Fibroblast of the aortic adventitia (primary cell): ENCODE measurements around the gene CATSPERZ. TPM values are rescaled to one million over a fixed set of nuclear protein-coding genes. Genes with fewer than 3 reads are reported as not detected.

ENCODE experiments used
- DNase-seq: peaks from one replicate; pipeline ENCODE4 v3.0.0-alpha.2; 2010; ENCODE audit warnings: low read depth
- H3K4me3 ChIP-seq: 2 replicates; pipeline ENCODE4 v1.5.1; 2011; ENCODE audit warnings: low read depth, mild to moderate bottlenecking, control low read depth, low read length, moderate library complexity
- CTCF ChIP-seq: IDR thresholded peaks from 2 replicates; pipeline ENCODE4 v1.5.1; 2011; ENCODE audit warnings: mild to moderate bottlenecking, low read length, control low read depth, inconsistent platforms; ENCODE audit not compliant: insufficient read depth
- total RNA-seq: library from RNA; depleted of rRNA; stranded (reverse); fragments of >200 nt; gene quantifications from 2 replicates; pipeline ENCODE4 v1.2.3, GENCODE V29; 2012; ENCODE audit warnings: low replicate concordance

The CATSPERZ gene
- total RNA-seq, 1 donor, result not detected

- no peak for DNase-seq
- no peak overlapping the region for H3K4me3 ChIP-seq
- TF ChIP-seq CTCF, result no peak
These were observed 2.3 kb upstream of the CATSPERZ start for GRCh38 chr11:64297699-64298358.

- no peak for DNase-seq
- TF ChIP-seq CTCF, result no peak
- peak overlapping the region; percentile 9 for H3K4me3 ChIP-seq
These were observed 952 bp upstream of the CATSPERZ start for GRCh38 chr11:64298966-64299846.

GRCh38 chr11:64303109-64304031, 3.2 kb downstream of the CATSPERZ start:
- DNase-seq, result no peak
- no peak overlapping the region for H3K4me3 ChIP-seq
- TF ChIP-seq CTCF, result no peak

DNA sequence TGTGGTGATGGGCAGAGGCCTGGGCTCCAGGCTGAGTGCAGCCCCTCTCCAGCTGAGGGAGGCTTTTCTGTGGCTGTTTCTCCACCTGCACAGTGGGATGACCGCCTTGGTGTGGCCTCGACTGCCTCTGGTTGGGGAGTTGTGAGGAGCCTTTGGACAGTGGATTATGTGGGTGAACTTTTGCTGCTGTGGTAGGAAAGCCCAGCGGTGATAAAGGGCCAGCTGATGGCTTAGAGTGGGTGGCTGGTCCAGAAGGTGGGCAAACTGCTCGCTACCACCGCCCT, 3.8 kb downstream of the CATSPERZ start:
- no peak for DNase-seq
- no peak for TF ChIP-seq CTCF
- peak overlapping the region; percentile 78 for H3K4me3 ChIP-seq

DNA sequence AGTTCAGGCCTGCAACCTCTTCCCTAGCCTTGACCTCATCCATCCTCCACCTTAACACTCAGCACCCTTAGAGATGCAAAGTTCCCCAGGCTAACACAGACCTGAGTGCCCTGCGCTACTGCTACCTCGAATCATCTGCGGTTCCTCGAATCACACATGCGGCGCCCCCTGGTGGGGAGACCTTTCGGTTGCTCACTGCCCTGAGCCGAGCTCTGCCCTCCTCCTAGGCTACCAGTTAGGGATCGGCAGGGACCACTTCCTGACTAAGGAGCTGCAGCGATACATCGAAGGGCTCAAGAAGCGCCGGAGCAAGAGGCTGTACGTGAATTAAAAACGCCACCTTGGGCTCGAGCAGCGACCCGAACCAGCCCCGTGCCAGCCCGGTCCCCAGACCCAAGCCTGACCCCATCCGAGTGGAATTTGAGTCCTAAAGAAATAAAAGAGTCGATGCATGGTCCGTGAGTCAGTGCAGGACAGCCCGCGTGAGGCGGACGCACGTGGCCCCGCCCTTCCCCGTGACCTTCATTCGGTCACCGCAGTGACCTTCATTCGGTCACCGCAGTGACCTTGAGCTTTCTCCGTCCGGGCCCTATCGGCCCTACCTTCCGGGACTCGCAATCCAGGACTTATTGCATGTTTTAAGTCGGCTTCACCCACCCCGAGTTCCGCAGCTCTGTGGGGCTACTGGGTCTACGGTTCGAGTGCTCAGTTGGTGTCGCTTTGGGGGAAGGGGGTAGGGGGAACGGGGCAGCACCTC, 4.3 kb downstream of the CATSPERZ start:
- peak; percentile 84 for TF ChIP-seq CTCF
- peak; percentile 90 for DNase-seq
- peak overlapping the region; percentile 78 for H3K4me3 ChIP-seq
